ENCODE data around the gene ONECUT1. TPM values are rescaled to one million over a fixed set of nuclear protein-coding genes. Genes with fewer than 3 reads are reported as not detected.

The ONECUT1 gene
- total RNA-seq, 1 experiment from 2014 or later: 1.3 TPM

GRCh38 chr15:52785672-52786406 lies 4.3 kb downstream of the ONECUT1 start:
- Histone ChIP-seq H3K9ac (ENCODE audit: low read length) (no peak overlapping the region), H3K27me3 (ENCODE audit: insufficient read depth, low read length) (peaks cover 5% of the 10 kb centered on the region; the same call in 1 of the 2 replicates), H3K9me3 (ENCODE audit: control insufficient read depth in 1 of 2, insufficient read depth in 1 of 2, low read depth in 1 of 2, low read length in 2 of 2) (no peaks in the 10 kb centered on the region), H3K36me3 (ENCODE audit: control insufficient read depth in 1 of 2, insufficient read depth in 2 of 2, low read length in 2 of 2) (no peaks in the 10 kb centered on the region), H3K4me3 (replicated peaks in 1 of 2; ENCODE audit: low read depth in 1 of 2, low read length in 2 of 2) (no peak overlapping the region), H3K4me2 (ENCODE audit: low read length) (no peak overlapping the region), H2AFZ (ENCODE audit: low read depth, low read length, poor library complexity, severe bottlenecking) (no peak overlapping the region), H3K27ac (ENCODE audit: low read depth, low read length) (no peak overlapping the region), H3K4me1 (ENCODE audit: control insufficient read depth in 1 of 2, insufficient read depth in 2 of 2, low read length in 2 of 2) (peaks cover 2 to 9% of the 10 kb centered on the region in 2 experiments; a peak in 2 of 4 replicates), H4K20me1 (ENCODE audit: insufficient read depth) (no peaks in the 10 kb centered on the region), H3K79me2 (ENCODE audit: insufficient read depth, low read length) (no peaks in the 10 kb centered on the region), H3K9me2 (ENCODE audit: insufficient read depth) (no peaks in the 10 kb centered on the region)
- ChIA-PET CTCF (no interaction called here), RAD21 (ENCODE audit: low non-redundant PET in 1 of 2, low total read pairs in 2 of 2, uncharacterized antibody in 2 of 2, unreplicated experiment in 2 of 2) (no interaction called here), POLR2A (no interaction called here)
- ATAC-seq (no peak), DNase-seq (ENCODE audit: low read depth, low spot score) (no peak)
- TF ChIP-seq ELF1 (IDR thresholded peaks at IDR 0.05; ENCODE audit: borderline replicate concordance, low read depth) (no peak), EZH2 (IDR thresholded peaks at IDR 0.05) (no peak), RAD21 (IDR thresholded peaks at IDR 0.05; ENCODE audit: low read depth) (no peak), CTCF (IDR thresholded peaks at IDR 0.05 in 2 of 3, conservative IDR thresholded peaks at IDR 0.05 in 1 of 3; ENCODE audit: borderline replicate concordance in 1 of 3, insufficient read depth in 1 of 3, low read depth in 2 of 3, low read length in 2 of 3) (no peak), CEBPB (IDR thresholded peaks at IDR 0.05; ENCODE audit: low read depth) (no peak), CBX3 (IDR thresholded peaks at IDR 0.05; ENCODE audit: low read depth) (no peak), REST (IDR thresholded peaks at IDR 0.05; ENCODE audit: low read depth) (no peak), SP1 (IDR thresholded peaks at IDR 0.05; ENCODE audit: low read depth) (no peak), ZNF274 (IDR thresholded peaks at IDR 0.05; ENCODE audit: low read depth, low read length) (no peak), ZFX (IDR thresholded peaks at IDR 0.05) (no peak), YY1 (IDR thresholded peaks at IDR 0.05; ENCODE audit: extremely low read depth, insufficient replicate concordance, low read depth, low read length) (no peak), SRF (IDR thresholded peaks at IDR 0.05; ENCODE audit: low read depth) (no peak), TCF7L2 (IDR thresholded peaks at IDR 0.05; ENCODE audit: borderline replicate concordance, extremely low read depth, insufficient read depth, insufficient read length) (no peak), POLR2A (IDR thresholded peaks at IDR 0.05; ENCODE audit: borderline replicate concordance, extremely low read depth, insufficient read depth, insufficient read length) (no peak)
- TF ChIP-seq, protein P1, sequence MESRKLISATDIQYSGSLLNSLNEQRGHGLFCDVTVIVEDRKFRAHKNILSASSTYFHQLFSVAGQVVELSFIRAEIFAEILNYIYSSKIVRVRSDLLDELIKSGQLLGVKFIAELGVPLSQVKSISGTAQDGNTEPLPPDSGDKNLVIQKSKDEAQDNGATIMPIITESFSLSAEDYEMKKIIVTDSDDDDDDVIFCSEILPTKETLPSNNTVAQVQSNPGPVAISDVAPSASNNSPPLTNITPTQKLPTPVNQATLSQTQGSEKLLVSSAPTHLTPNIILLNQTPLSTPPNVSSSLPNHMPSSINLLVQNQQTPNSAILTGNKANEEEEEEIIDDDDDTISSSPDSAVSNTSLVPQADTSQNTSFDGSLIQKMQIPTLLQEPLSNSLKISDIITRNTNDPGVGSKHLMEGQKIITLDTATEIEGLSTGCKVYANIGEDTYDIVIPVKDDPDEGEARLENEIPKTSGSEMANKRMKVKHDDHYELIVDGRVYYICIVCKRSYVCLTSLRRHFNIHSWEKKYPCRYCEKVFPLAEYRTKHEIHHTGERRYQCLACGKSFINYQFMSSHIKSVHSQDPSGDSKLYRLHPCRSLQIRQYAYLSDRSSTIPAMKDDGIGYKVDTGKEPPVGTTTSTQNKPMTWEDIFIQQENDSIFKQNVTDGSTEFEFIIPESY (IDR thresholded peaks at IDR 0.05; ENCODE audit: extremely low read depth, insufficient replicate concordance, low read length): no peak
- no TSS peak for BruUV-seq (replicated peaks)
- intact Hi-C loops (cut with micrococcal nuclease): no loop called here

All from HCT116 (cell line).